ENCODE measurements around the gene PRKAG2.

PRKAG2 gene

GRCh38 chr7:151717415-151717814 is 159.5 kb downstream of the PRKAG2 start:
- H3K27ac ChIP-seq (ENCODE audit: low read depth, low read length), result no peak overlapping the region
- DNase-seq, result no peak

GRCh38 chr7:151716323-151716722 is 160.6 kb downstream of the PRKAG2 start:
- Histone ChIP-seq H2BK5ac (ENCODE audit: low read depth, low read length, poor library complexity) (no peak overlapping the region), H4K8ac (ENCODE audit: low read depth, low read length) (no peak overlapping the region), H3K4me1 (ENCODE audit: control insufficient read depth in 1 of 2, insufficient read depth in 2 of 2, low read length in 2 of 2) (peaks cover 5% of the 10 kb centered on the region in 2 experiments), H3K36me3 (ENCODE audit: control insufficient read depth in 1 of 2, insufficient read depth in 2 of 2, low read length in 2 of 2) (no peaks in the 10 kb centered on the region), H2BK120ac (ENCODE audit: insufficient read depth, low read length, poor library complexity) (no peak overlapping the region), H3K9ac (ENCODE audit: low read length) (no peak overlapping the region), H3K4me2 (ENCODE audit: low read length) (no peak overlapping the region), H2BK12ac (ENCODE audit: low read length) (no peak overlapping the region), H3K9me3 (ENCODE audit: insufficient read depth, low read depth, low read length) (peaks cover 2% of the 10 kb centered on the region), H4K12ac (ENCODE audit: low read depth, low read length) (no peak overlapping the region), H3K4ac (ENCODE audit: low read depth, low read length) (no peak overlapping the region), H3K27me3 (ENCODE audit: insufficient read depth, low read length) (no peaks in the 10 kb centered on the region), H3K27ac (ENCODE audit: low read depth, low read length) (no peak overlapping the region), H3K79me2 (ENCODE audit: control insufficient read depth, insufficient read depth, low read length, poor library complexity) (peaks cover 1% of the 10 kb centered on the region), H3K23ac (ENCODE audit: low read length) (no peak overlapping the region), H3K14ac (ENCODE audit: low read length) (no peak overlapping the region), H3K4me3 (ENCODE audit: low read depth, low read length) (no peak overlapping the region), H3K79me1 (ENCODE audit: low read length) (no peaks in the 10 kb centered on the region), H4K91ac (ENCODE audit: low read depth, low read length) (no peak overlapping the region), H2AFZ (ENCODE audit: insufficient read depth, low read length, poor library complexity) (no peak overlapping the region), H2AK5ac (ENCODE audit: low read length) (no peak overlapping the region), H3K18ac (ENCODE audit: low read length) (no peak overlapping the region)
- DNase-seq, result no peak
- WGBS (ENCODE audit: extremely low coverage, insufficient coverage, insufficient read length), result no CpG with 5 or more reads among the region's 5 CpGs

More at GRCh38 chr7:151717415-151717814, 159.5 kb downstream of the PRKAG2 start:
- WGBS (ENCODE audit: extremely low coverage, insufficient coverage, insufficient read length), result no CpG with 5 or more reads among the region's 5 CpGs
- H3K9me3 ChIP-seq (ENCODE audit: insufficient read depth, low read depth, low read length), result peaks cover 2% of the 10 kb centered on the region
- H3K4ac ChIP-seq (ENCODE audit: low read depth, low read length), result no peak overlapping the region
- H4K8ac ChIP-seq (ENCODE audit: low read depth, low read length), result no peak overlapping the region
- no peak overlapping the region for H2AK5ac ChIP-seq (ENCODE audit: low read length)
- H2BK120ac ChIP-seq (ENCODE audit: insufficient read depth, low read length, poor library complexity), result no peak overlapping the region
- no peak overlapping the region for H2BK12ac ChIP-seq (ENCODE audit: low read length)
- H3K9ac ChIP-seq (ENCODE audit: low read length), result no peak overlapping the region
- H3K27me3 ChIP-seq (ENCODE audit: insufficient read depth, low read length), result no peaks in the 10 kb centered on the region
- peaks cover 5 to 6% of the 10 kb centered on the region in 2 experiments for H3K4me1 ChIP-seq (ENCODE audit: control insufficient read depth in 1 of 2, insufficient read depth in 2 of 2, low read length in 2 of 2)
- H2AFZ ChIP-seq (ENCODE audit: insufficient read depth, low read length, poor library complexity), result no peak overlapping the region
- H3K4me2 ChIP-seq (ENCODE audit: low read length), result no peak overlapping the region
- H4K91ac ChIP-seq (ENCODE audit: low read depth, low read length), result no peak overlapping the region
- no peak overlapping the region for H3K23ac ChIP-seq (ENCODE audit: low read length)
- H4K12ac ChIP-seq (ENCODE audit: low read depth, low read length), result no peak overlapping the region
- no peaks in the 10 kb centered on the region for H3K79me1 ChIP-seq (ENCODE audit: low read length)
- no peak overlapping the region for H3K18ac ChIP-seq (ENCODE audit: low read length)
- H2BK5ac ChIP-seq (ENCODE audit: low read depth, low read length, poor library complexity), result no peak overlapping the region
- H3K14ac ChIP-seq (ENCODE audit: low read length), result no peak overlapping the region
- H3K36me3 ChIP-seq (ENCODE audit: control insufficient read depth in 1 of 2, insufficient read depth in 2 of 2, low read length in 2 of 2), result no peaks in the 10 kb centered on the region
- no peak overlapping the region for H3K4me3 ChIP-seq (ENCODE audit: low read depth, low read length)
- H3K79me2 ChIP-seq (ENCODE audit: control insufficient read depth, insufficient read depth, low read length, poor library complexity), result peaks cover 2% of the 10 kb centered on the region

GRCh38 chr7:151715666-151716315 is 161.1 kb downstream of the PRKAG2 start:
- H2BK12ac ChIP-seq (ENCODE audit: low read length), result no peak overlapping the region
- H4K91ac ChIP-seq (ENCODE audit: low read depth, low read length), result no peak overlapping the region
- no peak overlapping the region for H3K27ac ChIP-seq (ENCODE audit: low read depth, low read length)
- no CpG with 5 or more reads among the region's 14 CpGs for WGBS (ENCODE audit: extremely low coverage, insufficient coverage, insufficient read length)
- H4K12ac ChIP-seq (ENCODE audit: low read depth, low read length), result no peak overlapping the region
- peaks cover 2% of the 10 kb centered on the region for H3K9me3 ChIP-seq (ENCODE audit: insufficient read depth, low read depth, low read length)
- no peak overlapping the region for H3K18ac ChIP-seq (ENCODE audit: low read length)
- DNase-seq, result no peak
- no peaks in the 10 kb centered on the region for H3K79me1 ChIP-seq (ENCODE audit: low read length)
- H4K8ac ChIP-seq (ENCODE audit: low read depth, low read length), result no peak overlapping the region
- H3K14ac ChIP-seq (ENCODE audit: low read length), result no peak overlapping the region
- H3K27me3 ChIP-seq (ENCODE audit: insufficient read depth, low read length), result no peaks in the 10 kb centered on the region
- peaks cover 3 to 5% of the 10 kb centered on the region in 2 experiments for H3K4me1 ChIP-seq (ENCODE audit: control insufficient read depth in 1 of 2, insufficient read depth in 2 of 2, low read length in 2 of 2)
- no peak overlapping the region for H3K4me3 ChIP-seq (ENCODE audit: low read depth, low read length)
- no peak overlapping the region for H3K4ac ChIP-seq (ENCODE audit: low read depth, low read length)
- no peak overlapping the region for H2BK5ac ChIP-seq (ENCODE audit: low read depth, low read length, poor library complexity)
- no peak overlapping the region for H2BK120ac ChIP-seq (ENCODE audit: insufficient read depth, low read length, poor library complexity)
- H3K4me2 ChIP-seq (ENCODE audit: low read length), result no peak overlapping the region
- no peak overlapping the region for H3K9ac ChIP-seq (ENCODE audit: low read length)
- H3K79me2 ChIP-seq (ENCODE audit: control insufficient read depth, insufficient read depth, low read length, poor library complexity), result no peaks in the 10 kb centered on the region
- no peaks in the 10 kb centered on the region for H3K36me3 ChIP-seq (ENCODE audit: control insufficient read depth in 1 of 2, insufficient read depth in 2 of 2, low read length in 2 of 2)
- no peak overlapping the region for H3K23ac ChIP-seq (ENCODE audit: low read length)
- H2AK5ac ChIP-seq (ENCODE audit: low read length), result no peak overlapping the region
- H2AFZ ChIP-seq (ENCODE audit: insufficient read depth, low read length, poor library complexity), result no peak overlapping the region

- Histone ChIP-seq H2BK120ac (ENCODE audit: insufficient read depth, low read length, poor library complexity) (no peak overlapping the region), H3K4me2 (ENCODE audit: low read length) (no peak overlapping the region), H4K91ac (ENCODE audit: low read depth, low read length) (no peak overlapping the region), H3K27ac (ENCODE audit: low read depth, low read length) (no peak overlapping the region), H4K8ac (ENCODE audit: low read depth, low read length) (no peak overlapping the region), H3K9ac (ENCODE audit: low read length) (no peak overlapping the region), H3K4me1 (ENCODE audit: control insufficient read depth in 1 of 2, insufficient read depth in 2 of 2, low read length in 2 of 2) (no peaks in the 10 kb centered on the region), H3K9me3 (ENCODE audit: insufficient read depth, low read depth, low read length) (peaks cover 3% of the 10 kb centered on the region), H3K79me2 (ENCODE audit: control insufficient read depth, insufficient read depth, low read length, poor library complexity) (no peaks in the 10 kb centered on the region), H2BK12ac (ENCODE audit: low read length) (no peak overlapping the region), H3K4ac (ENCODE audit: low read depth, low read length) (no peak overlapping the region), H3K27me3 (ENCODE audit: insufficient read depth, low read length) (no peaks in the 10 kb centered on the region), H3K23ac (ENCODE audit: low read length) (no peak overlapping the region), H2AK5ac (ENCODE audit: low read length) (no peak overlapping the region), H4K12ac (ENCODE audit: low read depth, low read length) (no peak overlapping the region), H2BK5ac (ENCODE audit: low read depth, low read length, poor library complexity) (no peak overlapping the region), H3K79me1 (ENCODE audit: low read length) (no peaks in the 10 kb centered on the region), H2AFZ (ENCODE audit: insufficient read depth, low read length, poor library complexity) (no peak overlapping the region), H3K36me3 (ENCODE audit: control insufficient read depth in 1 of 2, insufficient read depth in 2 of 2, low read length in 2 of 2) (no peaks in the 10 kb centered on the region), H3K14ac (ENCODE audit: low read length) (no peak overlapping the region), H3K4me3 (ENCODE audit: low read depth, low read length) (no peak overlapping the region), H3K18ac (ENCODE audit: low read length) (no peak overlapping the region)
- WGBS (ENCODE audit: extremely low coverage, insufficient coverage, insufficient read length), result no CpG with 5 or more reads among the region's 24 CpGs
- no peak for DNase-seq
Measured at GRCh38 chr7:151714201-151714600, 162.7 kb downstream of the PRKAG2 start.

All from trophoblast cell (in vitro differentiated cells and primary cell).